Ovary (tissue), 3 donors: ENCODE measurements around the gene MAD1L1.

Experiments used
- EP300 ChIP-seq: sonication (generic); formaldehyde crosslinking; IDR thresholded peaks from one replicate; pipeline ENCODE4 v1.6.1; 2017; ENCODE audit warnings: antibody characterized with exemption
- TF ChIP-seq, protein P1 (sequence below), 3 donors: fragments of 450-650 bp in 2 of 3; fragments of 200-600 bp in 1 of 3; IDR thresholded peaks; one replicate each; pipeline versions ENCODE4 v1.5.1 to v1.8.0; 2016 to 2022; ENCODE audit warnings: antibody characterized with exemption in 3 of 3, mild to moderate bottlenecking in 1 of 3
- donor health status: DM: no; HTN: no; CAD: no.

DNA sequence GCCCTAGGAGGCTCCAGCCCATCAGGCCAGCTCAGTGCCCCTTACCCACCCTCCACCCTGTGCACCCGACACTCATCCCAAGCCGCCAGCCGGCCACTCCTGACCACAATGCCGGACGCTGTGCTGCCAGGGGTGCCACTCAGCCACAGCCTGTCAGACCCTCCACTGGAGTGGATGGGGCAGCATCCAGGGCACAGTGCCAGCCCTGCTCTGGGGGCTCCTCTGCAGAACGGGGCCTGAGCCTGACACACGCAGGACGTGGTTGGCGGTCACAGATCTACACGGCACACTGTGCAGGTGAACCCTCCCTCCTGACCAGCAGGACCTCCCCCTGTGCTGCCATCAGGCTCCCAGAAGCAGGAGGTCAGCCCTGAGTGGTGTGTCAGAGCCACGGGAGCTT lies 114.7 kb downstream of the MAD1L1 start:
- TF ChIP-seq, protein P1, sequence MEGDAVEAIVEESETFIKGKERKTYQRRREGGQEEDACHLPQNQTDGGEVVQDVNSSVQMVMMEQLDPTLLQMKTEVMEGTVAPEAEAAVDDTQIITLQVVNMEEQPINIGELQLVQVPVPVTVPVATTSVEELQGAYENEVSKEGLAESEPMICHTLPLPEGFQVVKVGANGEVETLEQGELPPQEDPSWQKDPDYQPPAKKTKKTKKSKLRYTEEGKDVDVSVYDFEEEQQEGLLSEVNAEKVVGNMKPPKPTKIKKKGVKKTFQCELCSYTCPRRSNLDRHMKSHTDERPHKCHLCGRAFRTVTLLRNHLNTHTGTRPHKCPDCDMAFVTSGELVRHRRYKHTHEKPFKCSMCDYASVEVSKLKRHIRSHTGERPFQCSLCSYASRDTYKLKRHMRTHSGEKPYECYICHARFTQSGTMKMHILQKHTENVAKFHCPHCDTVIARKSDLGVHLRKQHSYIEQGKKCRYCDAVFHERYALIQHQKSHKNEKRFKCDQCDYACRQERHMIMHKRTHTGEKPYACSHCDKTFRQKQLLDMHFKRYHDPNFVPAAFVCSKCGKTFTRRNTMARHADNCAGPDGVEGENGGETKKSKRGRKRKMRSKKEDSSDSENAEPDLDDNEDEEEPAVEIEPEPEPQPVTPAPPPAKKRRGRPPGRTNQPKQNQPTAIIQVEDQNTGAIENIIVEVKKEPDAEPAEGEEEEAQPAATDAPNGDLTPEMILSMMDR (IDR thresholded peaks at IDR 0.05), result no peak
- TF ChIP-seq EP300, result no peak
